ENCODE measurements around the gene PCGF3.
"Not testable (repeated sequence)": the region's sequence is repeated elsewhere in the genome, so short reads cannot be mapped to it uniquely, and the experiment has no call there.

PCGF3 gene

DNA sequence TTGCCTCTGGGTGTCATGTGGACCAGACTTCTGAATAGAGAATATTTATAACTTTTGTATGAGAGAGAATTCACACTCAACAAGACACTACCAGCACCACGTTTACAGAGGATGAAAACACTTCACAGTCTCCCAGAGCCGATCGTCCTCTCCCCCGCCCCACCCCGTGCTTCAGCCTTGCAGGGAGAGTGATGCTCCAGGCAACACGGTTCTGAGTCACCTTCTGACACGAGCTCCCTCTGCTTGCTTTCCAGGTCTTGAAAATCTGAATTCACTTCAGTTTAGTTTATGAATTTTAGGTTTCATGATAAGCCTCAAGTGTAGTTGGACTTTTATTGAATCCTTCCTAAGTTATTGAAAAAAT is 60.5 kb downstream of the PCGF3 start:
- DNase-seq, result no peak

DNA sequence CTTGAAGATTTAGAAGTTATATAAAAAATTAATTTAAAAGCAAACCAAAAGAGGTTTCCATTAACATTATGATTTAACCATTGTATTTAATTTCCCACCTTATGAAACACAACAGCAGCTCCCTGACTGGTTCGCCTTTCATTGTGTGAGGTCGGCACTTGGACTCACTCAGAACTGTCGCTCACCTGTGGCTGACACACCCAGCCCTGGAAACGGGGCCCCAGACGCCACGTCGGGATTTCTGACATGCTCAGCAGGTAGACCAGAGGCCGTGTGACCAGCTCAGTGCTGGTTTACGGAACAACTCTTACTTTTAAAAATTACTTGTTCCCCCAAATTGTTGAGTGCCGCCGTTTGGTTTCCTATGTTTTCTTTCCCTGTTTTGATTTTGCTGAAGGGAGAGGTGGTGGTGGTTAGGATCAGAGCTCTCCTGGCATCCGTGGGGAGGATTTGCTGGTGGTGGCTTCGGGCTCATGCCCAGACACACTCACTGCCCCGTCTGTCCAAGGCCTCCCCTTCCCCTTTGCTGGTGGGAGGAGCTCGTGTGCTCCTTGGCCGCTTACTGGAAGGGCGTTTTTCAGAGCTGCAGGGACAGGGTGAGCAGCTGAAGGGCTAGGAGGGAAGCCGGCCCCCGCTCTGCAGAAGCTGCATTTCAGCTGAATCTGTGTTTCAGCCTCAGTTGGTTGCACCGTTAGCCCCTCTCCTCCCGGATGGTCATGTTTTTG is 61.1 kb downstream of the PCGF3 start:
- DNase-seq, result no peak

DNA sequence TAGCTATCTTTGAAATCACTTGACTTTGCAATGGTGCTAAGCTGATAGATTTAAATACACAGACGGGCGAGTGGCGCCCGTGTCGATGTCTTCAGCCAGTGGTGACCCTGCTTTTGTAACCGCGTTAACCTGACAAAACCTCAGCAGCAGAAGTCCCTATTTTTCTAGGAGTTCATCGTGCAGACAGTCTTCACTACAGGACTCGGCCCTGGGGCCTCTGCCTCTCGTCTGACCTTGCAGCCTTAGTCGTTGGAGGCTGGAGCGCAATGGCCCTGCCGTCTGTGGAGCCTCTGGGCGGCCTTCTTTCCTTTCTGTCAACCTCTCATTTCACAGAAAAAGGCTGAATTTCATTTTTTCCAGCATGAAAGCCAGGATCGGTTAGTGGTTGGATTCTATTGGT is 62.4 kb downstream of the PCGF3 start:
- no peak for DNase-seq

DNA sequence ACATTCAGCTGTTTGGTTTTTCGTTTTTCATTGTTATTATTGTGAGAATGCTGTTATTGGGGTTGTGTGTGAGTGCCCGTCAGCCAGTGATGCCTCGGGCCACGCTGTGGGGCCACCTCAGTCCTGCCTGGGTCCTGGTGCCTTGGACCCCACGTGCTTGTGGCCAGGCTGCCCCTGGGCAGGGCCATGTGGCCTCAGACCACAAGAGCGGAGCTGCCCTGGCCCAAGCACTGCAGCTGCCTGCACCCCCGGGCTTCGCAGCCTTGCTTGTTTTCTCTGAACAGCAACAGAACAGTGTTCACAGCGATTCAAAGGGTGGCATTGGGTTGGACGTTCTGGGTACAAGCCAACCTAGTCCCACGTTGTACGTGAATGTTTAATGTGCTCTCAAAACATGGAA is 63.4 kb downstream of the PCGF3 start:
- no peak for DNase-seq

DNA sequence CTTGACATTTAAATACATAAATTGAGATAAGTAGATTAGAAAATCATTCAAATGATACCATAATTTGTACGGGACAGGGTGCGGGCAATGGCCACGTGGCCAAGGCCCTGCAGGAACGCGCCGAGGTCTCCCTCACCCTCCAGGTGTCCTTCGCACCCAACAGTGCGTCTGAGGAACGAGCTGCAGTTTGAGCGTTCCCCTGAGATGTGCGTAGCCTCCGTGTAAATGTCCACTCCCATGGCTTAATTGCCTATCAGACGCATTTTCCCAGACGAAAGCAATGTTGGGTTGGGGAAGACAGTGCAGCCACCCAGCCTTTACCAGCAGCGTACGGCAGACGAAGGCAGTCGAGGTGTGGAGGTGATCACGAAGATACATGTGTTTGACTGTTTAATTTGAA is 63.9 kb downstream of the PCGF3 start:
- no peak for DNase-seq

DNA sequence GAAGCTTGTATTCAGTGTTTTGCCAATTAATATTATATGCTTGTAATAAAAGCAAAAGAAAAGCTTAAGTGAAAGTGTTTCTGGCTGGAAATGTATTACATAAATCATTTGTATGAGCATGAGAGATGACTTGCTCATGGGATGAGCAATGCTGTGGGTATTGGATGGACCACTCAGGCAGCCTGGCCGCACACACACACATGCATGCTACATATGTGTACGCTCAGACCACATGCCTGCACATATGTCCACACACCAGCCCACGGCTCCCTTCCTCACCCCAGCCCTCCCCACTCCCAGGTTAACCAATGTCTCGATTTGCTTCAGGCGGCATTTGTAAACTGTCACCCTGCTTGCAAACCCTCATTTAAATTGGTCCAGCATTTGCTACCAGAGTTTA is 64.4 kb downstream of the PCGF3 start:
- DNase-seq, result no peak

DNA sequence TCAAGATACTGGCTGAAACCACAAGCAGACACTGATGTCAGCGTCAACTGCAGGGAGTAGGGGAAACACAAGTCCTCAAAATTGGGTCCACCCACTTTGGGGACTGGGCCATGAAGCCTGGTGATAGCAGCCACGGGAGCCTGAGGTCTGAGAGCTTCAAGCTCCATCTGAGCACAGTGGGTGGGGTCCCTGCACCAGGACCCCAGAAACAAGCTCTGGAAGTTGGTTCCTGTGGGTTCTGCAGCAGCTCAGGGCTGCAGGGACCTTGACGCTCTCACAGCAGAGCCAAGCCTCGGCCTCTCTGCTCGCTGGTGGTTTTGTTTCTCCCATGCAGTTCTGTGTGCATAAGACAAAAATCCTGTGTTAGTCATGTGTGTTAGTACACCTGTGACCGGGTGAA is 65.8 kb downstream of the PCGF3 start:
- DNase-seq, result no peak

DNA sequence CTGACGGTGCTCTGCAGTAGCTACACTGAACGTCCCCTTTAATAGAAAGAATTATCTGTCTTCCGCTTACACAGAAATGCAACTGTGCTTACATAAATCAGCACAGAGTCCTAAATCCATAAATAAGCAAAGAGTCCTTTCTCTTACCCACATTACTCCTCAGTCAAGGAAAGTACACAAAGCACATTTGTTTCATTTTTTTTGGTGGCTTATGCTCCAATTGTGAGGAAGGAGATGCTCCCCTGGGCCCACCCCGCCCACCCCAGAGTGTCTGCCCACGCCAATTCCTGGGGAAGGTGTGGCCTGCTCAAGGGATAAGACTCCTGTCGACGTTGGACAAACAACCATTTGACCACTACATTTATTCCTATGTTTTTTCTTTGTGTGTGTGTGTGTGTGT is 66.5 kb downstream of the PCGF3 start:
- DNase-seq, result no peak

DNA sequence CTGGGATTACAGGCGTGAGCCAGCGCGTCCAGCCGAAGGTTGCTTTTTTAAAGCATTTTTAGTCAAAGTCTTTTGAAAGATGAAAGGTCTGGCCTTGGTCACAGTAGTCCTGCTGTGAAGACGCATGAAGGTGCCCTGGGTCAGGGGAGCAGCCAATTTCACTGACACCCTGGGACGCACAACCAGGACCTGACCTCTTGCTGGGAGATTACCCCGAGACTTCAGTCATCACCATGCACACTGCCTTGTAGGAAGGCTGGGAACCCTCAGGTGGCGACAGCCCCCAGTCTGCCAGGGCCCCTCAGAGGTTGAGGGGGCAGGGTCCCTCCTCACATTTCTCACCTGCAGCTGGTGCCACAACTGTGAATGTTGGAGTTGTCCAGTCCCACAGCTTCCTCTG is 67.1 kb downstream of the PCGF3 start:
- no peak for DNase-seq

DNA sequence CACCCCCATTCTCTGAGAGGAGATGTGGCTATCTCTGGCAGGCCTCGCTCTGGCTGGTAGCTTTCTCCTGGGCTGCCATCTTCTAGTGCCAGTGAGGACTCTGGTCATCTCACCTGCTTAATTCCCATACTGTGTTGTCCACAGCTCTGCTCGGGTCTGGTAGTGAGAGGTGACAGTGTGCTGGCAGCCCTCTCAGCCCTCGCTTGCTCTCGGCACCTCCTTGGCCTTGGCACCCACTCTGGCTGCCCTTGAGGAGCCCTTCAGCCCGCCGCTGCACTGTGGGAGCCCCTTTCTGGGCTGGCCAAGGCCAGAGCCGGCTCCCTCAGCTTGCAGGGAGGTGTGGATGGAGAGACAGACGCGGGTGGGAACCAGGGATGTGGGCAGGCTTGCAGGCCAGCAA is 67.6 kb downstream of the PCGF3 start:
- DNase-seq, result no peak

DNA sequence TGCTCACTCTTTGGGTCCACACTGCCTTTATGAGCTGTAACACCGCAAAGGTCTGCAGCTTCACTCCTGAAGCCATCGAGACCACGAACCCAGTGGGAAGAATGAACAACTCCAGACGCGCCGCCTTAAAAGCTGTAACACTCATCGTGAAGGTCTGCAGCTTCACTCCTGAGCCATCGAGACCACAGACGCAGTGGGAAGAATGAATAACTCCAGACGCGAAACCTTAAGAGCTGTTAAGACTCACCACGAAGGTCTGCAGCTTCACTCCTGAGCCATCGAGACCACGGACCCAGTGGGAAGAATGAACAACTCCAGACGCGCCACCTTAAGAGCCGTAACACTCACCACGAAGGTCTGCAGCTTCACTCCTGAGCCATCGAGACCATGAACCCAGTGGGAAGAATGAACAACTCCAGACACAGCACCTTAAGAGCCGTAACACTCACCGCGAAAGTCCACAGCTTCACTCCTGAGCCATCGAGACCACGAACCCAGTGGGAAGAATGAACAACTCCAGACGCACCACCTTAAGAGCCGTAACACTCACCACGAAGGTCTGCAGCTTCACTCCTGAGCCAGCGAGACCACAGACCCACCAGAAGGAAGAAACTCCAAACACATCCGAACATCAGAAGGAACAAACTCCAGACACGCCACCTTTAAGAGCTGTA is 68.9 kb downstream of the PCGF3 start:
- DNase-seq, result not testable (repeated sequence)

DNA sequence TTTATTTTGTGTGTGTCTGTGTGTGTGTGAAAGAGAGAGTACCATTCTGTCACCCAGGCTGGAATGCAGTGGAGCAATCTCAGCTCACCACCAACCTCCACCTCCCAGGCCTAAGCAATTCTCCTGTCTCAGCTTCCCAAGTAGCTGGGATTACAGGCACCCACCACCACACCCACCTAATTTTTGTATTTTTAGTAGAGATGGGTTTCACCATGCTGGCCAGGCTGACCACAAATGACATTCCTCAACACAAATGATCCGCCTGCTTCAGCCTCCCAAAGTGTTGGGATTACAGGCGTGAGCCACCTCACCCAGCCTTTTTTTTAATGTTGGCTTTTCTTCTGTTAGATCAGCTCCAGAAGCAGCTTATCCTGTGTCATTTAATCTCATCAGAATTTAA is 69.9 kb downstream of the PCGF3 start:
- not testable (repeated sequence) for DNase-seq

DNA sequence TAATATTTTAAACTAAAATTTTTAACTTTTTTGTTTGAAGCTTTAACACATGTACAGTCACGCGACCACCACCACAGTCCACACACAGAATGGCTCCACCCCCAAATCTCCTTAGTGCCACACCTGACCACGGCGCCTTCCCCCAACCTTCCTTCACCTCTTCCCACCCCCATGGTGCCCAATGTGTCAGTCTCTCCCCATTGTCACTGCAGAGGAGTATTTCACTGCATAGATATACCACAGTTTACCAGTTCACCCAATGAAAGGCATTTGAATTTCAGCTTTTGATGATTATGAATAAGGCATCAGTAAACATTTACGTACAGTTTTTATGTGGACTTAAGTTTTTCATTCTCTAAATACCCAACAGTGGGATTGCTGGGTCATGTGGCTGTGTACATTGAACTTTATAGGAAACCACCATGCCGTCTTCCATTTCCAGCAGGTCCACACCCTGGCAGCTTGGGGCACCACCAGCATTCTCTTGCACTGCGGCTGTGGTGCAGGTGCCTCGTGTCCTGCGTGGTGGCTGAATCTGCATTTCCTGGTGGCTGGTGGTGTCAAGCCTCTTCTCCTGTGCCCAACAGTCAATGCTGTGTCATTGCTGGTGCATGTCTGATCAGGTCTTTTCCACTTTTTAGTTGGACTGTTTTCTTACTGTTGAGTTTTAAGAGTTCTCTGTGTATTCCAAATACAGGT is 71.3 kb downstream of the PCGF3 start:
- no peak for DNase-seq

DNA sequence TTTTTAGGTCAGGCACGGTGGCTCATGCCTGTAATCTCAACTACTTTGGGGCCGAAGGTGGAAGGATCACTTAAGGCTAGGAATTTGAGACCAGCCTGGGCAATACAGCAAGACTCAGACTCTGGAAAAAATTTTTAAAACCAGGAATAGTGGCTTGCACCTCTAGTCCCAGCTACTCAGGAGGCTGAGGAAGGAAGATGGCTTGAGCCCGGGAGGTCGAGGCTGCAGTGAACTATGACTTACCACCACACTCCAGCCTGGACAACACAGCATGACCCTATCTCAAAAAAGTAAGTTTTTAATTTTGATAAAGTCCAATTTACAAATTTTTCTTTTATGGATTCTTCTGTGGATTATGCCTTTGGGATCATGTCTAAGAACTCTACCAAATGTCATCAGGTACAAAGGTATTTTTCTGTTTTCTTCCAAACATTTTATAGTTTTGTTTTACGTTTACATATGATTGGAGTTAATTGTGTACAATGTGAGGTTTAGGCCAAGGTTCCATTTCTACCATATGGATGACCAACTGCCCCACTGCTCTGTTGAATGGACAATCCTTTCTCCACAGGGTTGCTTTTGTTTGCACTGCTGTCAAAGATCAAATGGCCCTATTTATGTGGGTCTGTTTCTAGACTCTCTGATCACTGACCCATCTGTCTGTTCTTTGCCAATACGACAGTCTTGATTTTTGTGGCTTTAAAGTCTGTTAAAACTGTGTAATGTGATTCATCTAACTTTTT is 72.1 kb downstream of the PCGF3 start:
- DNase-seq, result no peak

DNA sequence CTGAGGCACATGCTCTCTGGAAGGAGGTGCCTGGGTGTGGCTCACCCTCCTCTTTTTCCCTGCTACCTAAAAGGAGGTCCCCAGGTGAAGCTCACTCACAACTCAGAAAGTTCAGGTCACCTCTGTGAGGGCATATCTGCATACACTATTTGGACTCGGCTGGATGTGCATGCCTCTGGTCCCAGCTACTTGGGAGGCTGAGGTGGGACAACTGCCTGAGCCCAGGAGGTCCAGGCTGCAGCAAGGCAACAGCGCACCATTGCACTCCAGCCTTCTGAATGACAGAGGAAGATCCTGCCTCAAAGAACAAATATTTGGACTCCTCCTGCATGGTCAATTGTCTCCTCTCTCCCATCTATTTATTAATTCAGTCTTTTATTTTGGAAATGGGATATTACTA is 73.9 kb downstream of the PCGF3 start:
- DNase-seq, result no peak

DNA sequence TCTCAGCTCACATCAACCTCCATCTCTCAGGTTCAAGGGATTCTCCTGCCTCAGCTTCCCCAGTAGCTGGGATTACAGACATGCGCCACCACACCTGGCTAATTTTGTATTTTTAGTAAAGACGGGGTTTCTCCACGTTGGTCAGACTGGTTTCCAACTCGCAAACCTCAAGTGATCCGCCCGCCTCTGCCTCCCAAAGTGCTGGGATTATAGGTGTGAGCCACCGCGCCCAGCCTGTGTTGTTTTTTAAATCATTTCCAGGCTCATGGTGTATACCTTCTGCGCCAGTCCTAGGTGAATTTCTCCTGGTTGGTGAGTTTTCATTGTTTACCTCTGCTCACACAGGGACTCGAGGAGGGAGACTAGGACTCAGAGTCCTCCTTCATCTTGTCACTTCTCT is 74.6 kb downstream of the PCGF3 start:
- DNase-seq, result not testable (repeated sequence)

DNA sequence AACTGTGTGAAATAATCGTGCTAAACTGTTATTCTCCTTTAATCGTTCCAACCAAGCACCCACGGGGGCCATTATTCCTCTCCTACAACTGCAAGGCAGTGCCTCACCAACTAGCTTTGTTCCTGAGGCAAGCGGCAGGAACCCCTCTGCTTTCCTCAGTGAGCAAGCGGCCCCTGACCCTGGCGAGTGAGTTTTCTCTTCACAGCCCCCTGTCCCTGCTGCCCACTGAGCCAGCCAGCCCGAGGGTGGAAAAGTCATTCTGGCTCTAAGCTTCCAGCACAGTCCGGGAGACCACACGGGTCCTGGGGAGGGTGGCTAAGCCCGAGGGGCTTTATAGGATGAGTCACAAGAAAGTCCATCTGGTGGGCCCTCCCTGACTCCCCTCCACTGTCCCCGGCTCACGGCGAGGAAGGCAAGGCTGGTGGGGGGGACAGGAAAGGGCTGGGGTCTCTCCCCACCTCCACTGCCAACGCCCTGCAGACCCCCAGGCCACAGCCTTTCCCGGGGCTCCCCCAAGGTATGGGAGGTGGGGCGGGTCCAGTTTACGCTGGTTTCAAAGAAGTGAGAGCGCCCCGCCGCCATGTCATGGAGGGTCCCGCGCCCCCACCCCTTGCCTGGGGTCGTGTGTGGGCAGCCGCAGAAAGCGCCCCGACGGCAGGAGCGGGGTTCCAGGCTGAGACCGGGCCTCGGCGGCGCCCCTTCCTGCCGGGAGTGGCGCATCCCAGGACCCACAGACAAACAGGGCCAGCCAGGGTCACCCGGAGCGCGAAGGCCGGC is 75.3 kb downstream of the PCGF3 start:
- DNase-seq, result no peak

DNA sequence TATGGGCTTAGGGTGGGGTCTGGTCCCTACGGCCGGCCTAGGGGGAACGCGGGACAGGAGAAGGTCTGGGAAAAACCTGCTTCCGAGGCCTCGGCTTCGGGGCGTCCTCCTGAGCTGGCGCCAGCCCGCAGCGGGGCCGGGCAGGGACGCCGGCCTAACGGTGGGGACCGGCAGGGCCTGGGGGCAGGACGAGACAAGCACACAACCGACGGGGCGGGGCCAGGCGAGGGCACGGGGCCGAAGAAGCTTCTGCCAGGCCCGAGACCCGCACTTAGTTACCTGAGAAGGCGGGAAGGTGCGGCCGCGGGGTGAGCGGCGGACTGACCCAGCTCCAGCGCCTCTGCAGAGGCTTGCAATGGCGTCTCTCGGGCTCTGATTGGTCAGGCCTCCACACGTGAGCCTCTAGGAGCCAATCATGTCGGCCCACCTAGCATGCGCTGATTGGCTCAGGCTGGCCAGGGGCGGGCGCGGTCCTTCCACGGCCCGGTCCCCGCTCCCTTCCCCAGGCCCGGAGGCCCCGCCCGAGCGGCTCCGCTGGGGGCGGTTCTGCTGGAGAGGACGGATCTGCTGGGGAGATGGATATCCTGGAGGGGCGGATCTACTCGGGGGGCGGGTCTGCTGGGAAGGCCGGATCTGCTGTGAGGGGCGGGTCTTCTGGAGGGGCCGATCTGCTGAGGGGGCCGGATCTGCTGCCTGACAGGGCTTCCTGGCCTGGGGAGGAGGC is 76.0 kb downstream of the PCGF3 start:
- peak; percentile 99 for DNase-seq

DNA sequence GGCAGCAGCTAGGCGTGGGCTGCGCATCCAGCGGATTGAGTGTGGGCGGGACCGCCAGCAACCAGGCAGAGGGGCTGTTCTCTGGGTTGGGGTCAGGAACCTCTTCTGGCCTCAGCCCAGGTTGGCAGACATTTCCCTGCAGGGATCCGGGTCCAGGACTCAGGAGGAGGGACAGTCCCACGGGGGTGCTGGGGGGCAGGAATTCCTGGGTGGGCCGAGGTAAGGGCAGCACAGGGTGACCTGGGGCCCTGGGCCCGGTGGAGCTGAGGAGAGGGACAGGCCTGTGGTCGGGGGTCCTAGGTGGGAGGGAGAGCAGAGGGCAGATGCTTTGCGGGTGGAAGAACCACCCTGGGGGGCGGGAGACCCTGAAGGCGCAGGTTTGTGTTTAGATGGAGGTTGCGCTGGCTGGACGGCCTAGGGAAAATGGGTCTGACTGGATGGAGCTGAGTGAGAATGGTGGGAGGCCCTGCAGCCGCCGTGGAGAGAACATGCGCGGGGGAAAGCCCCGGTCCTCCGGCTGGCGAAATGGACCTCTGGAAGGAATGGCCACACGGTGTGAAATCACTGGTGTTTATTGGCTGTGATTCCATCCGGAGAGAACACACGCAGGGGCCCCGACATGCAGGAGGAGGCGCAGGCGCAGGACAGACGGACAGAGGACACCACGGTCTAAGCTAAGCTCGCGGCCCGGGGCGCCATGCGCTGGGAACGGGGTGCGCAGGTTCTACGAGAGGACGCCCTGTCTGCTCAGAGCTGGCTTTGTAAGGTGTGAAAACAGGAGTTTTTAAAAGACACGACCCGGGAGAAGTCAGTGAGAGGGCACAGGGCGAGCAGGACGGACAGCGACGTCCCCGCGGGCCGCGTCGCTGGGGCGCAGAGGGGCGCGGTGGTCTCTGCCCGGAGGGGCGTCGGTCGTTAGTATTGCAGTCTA is 79.0 kb downstream of the PCGF3 start:
- no peak for DNase-seq

DNA sequence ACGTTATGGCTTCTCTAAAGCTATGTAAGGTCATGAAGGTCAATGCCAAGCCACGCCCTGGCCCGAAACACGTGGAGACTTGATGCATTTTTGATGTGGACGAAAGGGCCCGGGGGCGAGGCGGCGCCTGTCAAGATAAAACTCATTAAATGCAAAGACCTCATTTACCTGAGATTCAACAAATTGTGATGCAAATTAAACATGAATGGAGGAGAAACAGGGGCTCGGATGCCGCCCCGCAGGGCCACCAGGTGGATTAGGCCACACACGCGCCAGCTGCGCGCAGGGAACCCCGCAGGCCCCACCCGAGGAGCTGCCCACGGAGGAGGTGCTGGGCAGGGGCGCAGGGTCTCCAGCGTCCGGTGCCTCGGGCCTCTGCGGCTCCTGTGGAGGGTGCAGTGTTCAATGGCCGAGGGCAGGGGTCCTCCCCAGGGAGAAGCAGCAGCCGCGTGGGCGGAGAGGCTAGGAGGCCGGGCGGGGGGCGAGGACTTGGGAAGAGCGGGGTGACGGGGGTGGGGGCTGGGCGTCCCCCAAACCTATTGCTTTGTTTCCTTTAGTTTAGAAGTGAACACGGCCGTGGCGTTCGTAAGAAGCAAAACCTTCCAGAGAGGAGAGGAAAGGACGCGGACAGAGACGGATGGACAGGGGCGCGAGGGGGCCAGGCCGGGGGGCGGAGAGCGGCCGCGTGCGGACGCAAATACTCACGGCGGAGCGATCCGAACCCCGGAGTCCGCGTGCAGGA is 79.9 kb downstream of the PCGF3 start:
- peak; percentile 41 for DNase-seq

Data from hematopoietic multipotent progenitor cell treated with erythropoietin and hydrocortisone succinate and interleukin-3 and kit ligand, for 4 days (in vitro differentiated cells).